ENCODE measurements around the gene YPEL4.

DNA sequence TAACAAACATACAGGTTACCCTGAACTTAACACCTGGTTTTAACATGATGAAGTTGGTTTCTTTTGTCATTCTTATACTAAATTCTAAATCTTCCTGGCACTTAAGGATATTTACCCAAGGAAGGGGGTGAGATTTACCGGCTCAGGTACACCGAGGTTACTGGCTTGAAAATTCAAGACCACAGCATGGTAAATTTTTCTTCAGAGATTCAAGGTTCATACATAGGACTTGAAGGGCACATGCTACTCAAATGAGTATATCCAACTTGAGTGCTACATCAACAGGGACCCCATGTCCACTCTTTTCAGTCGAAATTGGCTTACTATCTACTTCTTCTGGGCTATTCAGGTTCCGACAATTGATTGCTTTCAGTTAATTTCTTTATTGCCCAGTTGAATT is 39.5 kb downstream of the YPEL4 start:
- no peak for TF ChIP-seq POLR2AphosphoS5 (IDR thresholded peaks at IDR 0.05; ENCODE audit: low read depth, low read length)
- TF ChIP-seq, protein P1, sequence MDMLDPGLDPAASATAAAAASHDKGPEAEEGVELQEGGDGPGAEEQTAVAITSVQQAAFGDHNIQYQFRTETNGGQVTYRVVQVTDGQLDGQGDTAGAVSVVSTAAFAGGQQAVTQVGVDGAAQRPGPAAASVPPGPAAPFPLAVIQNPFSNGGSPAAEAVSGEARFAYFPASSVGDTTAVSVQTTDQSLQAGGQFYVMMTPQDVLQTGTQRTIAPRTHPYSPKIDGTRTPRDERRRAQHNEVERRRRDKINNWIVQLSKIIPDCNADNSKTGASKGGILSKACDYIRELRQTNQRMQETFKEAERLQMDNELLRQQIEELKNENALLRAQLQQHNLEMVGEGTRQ (IDR thresholded peaks at IDR 0.05; ENCODE audit: borderline replicate concordance, low read depth, low read length) = no peak
- TF ChIP-seq EZH2phosphoT487 (IDR thresholded peaks at IDR 0.05; ENCODE audit: borderline replicate concordance, low read depth) = no peak
- no peak for TF ChIP-seq TCF12 (IDR thresholded peaks at IDR 0.05)
- TF ChIP-seq, protein P2, sequence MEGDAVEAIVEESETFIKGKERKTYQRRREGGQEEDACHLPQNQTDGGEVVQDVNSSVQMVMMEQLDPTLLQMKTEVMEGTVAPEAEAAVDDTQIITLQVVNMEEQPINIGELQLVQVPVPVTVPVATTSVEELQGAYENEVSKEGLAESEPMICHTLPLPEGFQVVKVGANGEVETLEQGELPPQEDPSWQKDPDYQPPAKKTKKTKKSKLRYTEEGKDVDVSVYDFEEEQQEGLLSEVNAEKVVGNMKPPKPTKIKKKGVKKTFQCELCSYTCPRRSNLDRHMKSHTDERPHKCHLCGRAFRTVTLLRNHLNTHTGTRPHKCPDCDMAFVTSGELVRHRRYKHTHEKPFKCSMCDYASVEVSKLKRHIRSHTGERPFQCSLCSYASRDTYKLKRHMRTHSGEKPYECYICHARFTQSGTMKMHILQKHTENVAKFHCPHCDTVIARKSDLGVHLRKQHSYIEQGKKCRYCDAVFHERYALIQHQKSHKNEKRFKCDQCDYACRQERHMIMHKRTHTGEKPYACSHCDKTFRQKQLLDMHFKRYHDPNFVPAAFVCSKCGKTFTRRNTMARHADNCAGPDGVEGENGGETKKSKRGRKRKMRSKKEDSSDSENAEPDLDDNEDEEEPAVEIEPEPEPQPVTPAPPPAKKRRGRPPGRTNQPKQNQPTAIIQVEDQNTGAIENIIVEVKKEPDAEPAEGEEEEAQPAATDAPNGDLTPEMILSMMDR (IDR thresholded peaks at IDR 0.05) = no peak
- TF ChIP-seq MXI1 (IDR thresholded peaks at IDR 0.05; ENCODE audit: low read depth, low read length) = no peak
